ENCODE results near the gene ZBTB16. TPM values are rescaled to one million over a fixed set of nuclear protein-coding genes. Genes with fewer than 3 reads are reported as not detected.
"Not testable (repeated sequence)": the region's sequence is repeated elsewhere in the genome, so short reads cannot be mapped to it uniquely, and the experiment has no call there.

ZBTB16 gene
- total RNA-seq, 1 experiment from 2014 or later = not detected

DNA sequence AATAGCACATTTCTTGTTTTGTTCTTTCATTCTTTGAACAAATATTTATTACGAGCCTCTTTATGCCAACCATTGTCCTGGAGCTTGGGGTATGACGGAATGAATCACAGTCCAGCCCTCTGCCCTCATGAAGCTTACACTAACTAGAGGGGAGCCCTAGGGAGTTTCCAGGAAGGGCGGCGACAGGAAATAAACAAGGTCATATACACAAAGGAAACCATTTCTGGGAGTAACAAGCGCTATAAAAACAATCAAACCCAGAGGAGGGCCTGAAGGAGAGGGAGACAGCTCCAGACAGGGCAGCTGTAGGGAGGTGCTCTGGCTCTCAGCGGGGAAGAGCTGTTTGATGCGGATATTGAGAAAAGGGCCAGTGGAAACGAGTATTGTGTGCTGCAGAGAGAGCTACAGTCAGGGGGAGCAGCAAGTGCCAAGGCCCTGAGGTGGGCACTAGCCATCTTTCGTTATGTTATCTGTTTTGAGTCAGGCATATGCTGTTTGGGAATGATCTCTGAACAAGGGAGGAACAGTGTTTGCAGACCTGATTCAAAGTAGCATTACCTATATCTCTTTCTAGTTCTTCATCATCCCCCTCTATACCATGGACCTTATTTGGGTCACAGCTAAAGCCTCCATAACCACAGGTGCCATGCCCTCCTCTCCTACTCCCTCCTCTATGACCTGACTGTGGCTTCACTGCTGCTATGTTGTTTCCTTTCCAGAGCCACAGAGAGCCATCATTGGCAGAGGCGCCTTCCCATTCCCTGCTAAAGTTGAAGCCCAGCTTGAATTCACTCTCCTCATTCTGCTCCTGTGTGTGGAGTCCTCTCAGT is 15.3 kb upstream of the ZBTB16 start:
- peak; percentile 60 for DNase-seq (ENCODE audit: low read depth)

DNA sequence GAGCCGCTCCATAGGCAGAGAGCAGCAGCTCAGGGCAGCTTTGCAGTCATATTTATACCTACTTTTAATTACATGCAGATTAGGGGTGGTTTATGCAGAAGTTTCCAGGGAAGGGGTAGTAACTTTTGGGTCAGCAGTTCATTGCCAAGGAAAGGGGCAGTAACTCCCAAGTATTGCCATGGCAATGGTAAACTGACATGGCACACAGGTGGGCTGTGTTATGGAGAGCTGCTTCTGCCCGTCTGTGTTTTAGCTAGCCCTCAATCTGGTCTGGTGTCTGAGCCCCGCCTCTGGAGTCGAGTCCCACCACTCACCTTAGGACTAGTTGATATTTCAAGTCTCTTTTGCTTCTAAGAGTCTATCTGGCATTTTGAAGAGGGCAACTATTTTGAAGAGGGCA is 12.2 kb upstream of the ZBTB16 start:
- DNase-seq (ENCODE audit: low read depth) = no peak

DNA sequence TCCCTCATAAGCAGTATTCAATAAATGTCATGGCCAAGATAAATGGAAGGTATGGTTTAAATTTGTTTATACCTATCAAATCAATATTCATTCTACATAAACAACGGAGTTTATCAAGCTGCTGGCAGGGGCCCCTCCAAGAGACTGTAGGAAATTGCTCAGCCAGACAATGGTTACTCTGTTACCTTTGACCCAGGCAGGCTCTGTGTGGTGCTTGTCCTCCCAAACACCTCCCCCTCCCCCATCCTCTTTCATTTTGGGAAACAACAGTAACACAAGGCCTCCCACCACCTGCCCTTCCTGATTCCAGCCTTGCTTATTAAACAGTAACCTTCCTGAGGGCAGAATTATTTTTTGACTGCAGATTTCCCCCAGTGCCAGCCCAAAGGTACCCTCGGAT is 10.5 kb upstream of the ZBTB16 start:
- DNase-seq (ENCODE audit: low read depth) = no peak

DNA sequence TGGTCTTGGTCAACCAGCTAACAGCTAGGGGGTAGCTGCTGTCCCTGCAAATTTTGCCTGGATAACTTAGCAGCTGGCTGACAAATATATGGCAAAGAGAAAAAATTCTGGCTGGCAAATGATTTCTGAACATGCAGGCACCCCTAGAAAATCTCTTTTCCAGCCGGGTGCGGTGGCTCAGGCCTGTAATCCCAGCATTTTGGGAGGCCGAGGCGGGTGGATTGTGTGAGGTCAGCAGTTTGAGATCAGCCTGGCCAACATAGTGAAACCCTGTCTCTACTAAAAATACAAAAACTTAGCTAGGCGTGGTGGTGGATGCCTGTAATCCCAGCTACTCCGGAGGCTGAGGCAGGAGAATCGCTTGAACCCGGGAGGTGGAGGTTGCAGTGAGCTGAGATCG is 9.7 kb upstream of the ZBTB16 start:
- not testable (repeated sequence) for DNase-seq (ENCODE audit: low read depth)

DNA sequence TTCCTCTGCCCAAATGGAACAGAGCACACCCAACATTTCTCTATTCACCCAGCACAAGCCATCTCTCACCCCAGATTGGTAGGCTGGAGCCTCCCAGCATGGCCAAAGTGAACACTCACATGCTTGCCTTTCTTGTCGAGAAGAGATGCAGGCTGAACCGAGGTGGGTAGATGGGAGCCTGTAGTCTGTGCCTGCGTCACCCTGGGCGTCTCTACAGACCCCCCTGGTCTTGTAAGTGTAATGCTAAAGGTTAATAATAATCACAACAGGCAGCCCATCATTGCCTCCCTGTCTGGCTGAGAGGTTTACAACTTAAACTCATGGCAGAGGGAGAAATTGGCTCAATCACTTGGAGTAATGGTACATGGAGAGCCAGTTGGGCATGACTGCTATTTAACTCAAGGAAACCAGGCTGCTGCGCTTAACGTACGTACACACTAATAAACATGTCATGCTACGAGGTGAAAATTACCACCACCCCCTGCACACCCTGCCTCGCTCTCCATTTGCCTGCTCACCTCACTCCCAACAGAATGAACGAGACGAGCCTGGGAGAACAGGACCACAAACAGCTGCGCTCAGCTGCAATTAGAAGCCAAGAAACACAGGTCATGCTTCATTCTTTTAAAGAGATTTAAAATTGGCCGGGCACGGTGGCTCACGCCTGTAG is 9.1 kb upstream of the ZBTB16 start:
- DNase-seq (ENCODE audit: low read depth) = no peak

DNA sequence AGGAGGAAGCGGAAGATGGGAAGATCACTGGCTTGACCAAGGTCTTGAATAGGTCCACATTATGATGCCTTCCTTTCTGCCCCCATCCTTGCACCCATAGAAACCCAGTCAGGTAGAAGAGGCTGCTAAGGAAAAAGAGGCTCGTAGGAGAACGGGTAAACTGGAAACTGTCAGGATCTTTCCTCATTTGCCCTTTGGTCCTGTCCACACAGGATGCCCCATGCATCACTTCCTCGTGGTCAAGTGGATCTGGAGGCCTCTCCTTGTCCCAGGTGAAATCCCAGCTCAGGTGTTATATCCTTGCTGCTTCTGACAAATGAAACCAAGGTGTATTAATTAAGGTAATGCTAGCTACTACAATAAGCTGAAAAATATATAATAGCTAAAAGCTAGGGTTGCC is 8.0 kb upstream of the ZBTB16 start:
- no peak for DNase-seq (ENCODE audit: low read depth)

DNA sequence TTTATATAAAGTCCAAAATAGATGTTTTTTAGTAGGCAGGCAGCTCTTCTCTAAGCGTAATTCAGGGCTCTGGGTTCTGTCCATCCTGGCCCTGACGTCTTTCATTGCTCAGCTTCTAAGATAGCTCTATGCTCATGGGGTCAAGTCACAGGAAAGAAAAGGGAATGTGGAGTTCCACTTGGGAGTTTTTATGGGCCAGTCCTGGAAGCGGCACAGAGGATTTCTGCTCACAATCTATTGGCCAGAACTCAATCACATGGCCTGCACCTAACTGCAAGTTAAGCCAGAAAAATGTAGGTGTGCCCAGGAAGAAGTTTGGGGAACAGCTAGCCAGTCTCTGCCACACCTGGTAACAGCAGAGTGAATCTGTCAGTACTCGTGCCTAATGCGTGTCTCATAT is 7.4 kb upstream of the ZBTB16 start:
- no peak for DNase-seq (ENCODE audit: low read depth)

DNA sequence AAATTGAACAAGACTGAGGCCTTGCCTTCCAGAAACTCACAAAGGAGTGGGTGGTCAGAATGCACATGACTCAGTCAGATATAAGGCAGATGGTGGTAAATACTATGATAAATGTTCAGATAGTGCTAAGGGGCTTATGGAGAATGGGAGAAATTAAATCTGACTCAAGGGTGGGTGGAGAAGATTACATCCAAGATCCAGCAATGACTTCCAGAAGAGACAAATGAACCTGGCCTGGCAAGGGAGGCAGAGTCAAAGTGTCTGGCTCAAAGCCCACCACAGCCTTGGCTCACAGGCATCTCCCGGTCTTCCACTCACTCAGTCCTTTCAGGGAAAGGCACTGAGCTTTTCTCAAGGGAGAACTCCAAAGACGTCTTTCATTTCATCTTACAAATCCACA is 6.1 kb upstream of the ZBTB16 start:
- DNase-seq (ENCODE audit: low read depth) = no peak

DNA sequence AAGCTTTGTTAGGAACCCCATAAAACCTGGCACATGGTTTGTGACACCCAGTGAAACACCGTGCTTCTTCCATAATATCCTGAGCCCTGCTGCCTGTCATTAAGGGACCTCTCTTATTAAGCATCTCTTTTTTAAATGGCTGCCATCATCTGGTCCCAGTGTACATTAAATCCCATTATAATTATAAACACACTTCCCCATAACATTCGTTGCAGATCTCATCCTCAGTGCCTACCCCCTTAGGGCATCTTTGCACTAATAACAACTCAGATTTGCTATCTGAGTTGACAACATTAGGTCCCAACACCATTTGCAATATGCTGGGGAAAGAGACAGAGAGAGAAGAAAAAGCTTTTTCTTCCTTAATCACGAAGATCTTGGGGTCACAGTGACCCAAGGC is 4.7 kb upstream of the ZBTB16 start:
- no peak for DNase-seq (ENCODE audit: low read depth)

DNA sequence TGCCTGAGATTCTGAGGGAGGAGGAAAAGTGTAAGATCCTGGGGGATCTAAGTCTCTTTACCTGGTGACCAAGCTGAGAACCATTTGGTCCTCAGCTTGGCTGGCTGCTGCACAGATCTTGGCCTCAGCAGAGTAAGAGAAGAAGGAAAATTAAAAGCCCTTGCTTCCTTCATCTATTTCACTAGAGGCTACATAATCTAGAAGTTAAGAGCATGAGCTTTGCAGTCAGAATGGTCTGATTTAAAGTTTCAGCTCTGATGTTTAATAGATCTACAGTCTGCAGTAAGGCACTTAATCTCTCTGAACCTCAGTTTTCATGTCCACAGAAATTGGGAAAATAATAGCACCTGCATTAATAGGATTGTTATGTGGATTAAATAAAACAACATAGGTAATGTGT is 3.1 kb upstream of the ZBTB16 start:
- no peak for DNase-seq (ENCODE audit: low read depth)

DNA sequence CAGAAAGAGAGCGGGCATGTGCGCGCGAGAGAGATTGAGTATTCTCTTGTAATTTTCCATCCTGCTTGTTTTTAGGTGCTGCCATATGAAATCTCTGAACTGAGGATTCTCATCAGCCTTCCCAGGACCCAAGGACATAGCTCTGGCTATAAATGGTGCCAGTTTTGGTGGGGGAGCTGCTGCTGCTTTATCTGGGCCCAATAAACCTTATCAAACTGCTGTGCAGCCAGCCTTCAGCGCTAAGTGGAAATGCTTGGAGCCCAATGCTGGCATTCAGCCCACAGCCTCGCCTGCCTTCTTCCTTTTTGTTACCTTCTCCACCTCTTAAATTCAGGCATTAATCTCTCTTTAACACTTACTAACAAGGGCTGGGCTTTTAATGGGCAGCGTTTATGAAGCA is 2.4 kb upstream of the ZBTB16 start:
- no peak for DNase-seq (ENCODE audit: low read depth)

DNA sequence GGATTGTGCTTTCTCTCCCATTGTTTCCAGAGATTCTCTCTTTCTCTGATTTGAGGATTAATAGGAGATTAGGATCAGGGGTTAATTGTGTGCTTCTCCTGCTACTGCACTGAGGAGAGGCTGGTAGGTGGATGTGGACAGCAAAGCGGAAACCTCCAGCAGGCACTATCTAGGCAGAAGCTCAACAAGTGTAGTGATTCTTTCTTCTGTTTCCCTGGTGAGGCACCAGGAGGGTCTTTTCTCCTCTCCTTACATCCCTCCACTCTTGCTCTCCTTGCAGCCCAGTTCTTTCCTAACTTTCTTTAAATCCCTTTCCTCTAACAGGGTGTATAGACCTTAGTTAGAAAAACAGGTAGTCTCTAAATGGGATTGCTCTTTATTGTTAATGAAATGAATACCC is 1.9 kb upstream of the ZBTB16 start:
- no peak for DNase-seq (ENCODE audit: low read depth)

DNA sequence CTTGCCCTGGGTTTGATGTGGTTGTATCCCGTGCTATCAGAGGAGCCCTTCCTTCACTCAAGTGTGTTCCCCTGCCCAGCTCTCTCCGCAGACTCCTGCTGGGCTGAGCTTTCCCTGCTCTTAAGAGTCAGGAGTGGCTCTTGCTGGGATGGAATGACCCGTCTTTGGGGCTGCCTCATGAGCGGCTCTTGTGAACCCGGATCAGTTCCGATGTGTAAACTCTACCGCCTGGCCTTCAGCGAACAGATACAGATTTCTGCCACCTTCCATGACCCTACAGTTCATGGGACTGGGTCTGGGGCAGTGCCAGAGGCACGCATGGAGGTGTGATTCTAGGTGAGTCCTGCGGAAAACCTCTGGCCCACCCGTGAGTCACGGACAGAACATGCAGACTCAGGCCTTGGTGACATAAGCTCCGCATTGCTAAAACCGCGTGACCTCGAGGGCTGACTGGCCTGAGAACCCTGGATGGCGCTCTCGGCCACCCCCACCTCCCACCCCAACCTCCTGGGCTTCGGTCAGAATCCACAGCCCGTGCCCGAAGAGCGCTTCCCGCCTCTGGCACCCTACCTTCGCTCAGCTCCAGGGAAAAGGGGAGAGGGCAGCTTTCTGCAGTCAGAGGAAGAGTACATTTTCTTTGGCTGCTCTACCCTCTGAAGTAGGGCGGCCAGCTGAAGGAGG is 1.3 kb upstream of the ZBTB16 start:
- DNase-seq (ENCODE audit: low read depth) = no peak

DNA sequence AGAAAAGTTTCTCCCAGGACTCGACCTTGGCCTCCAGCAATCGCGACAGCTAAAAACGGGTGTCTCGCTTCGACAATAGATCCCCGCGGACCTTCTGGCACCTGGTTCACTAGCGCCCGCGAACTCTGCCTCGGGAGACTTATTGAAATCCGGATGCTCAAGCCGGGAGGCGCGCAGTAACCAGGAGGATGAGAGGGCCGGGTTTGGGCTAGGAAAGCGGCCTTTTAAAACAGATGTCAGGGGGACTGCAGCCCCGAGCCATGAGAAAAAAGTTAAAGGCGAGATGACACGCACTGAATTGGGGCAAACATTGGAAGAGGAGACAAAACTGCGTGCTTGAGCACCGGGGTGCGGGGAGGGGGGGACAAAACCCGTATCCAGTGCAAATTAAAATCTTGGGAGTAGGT is 637 bp upstream of the ZBTB16 start:
- no peak for DNase-seq (ENCODE audit: low read depth)

DNA sequence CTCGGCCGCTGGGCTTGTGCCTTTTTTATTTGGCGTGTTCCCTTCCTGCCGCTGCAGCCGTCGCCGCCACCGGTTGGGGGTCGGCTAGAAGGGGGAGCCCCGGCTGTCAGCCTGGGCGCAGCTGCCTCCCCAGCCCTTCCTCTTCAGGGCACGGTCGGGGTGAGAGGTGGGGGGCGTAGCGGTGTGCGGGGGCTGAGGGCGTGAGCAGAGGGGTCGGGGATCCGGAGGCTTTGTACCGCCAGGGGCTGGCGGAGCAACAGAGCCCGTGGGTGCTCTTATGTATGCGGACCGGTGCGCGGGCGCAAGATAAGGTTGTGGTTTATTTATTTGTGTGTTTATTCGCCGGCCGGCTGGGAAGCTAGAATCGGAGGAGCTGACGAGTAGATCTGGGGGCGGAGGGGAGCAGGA is 477 bp downstream of the ZBTB16 start:
- no peak for DNase-seq (ENCODE audit: low read depth)

DNA sequence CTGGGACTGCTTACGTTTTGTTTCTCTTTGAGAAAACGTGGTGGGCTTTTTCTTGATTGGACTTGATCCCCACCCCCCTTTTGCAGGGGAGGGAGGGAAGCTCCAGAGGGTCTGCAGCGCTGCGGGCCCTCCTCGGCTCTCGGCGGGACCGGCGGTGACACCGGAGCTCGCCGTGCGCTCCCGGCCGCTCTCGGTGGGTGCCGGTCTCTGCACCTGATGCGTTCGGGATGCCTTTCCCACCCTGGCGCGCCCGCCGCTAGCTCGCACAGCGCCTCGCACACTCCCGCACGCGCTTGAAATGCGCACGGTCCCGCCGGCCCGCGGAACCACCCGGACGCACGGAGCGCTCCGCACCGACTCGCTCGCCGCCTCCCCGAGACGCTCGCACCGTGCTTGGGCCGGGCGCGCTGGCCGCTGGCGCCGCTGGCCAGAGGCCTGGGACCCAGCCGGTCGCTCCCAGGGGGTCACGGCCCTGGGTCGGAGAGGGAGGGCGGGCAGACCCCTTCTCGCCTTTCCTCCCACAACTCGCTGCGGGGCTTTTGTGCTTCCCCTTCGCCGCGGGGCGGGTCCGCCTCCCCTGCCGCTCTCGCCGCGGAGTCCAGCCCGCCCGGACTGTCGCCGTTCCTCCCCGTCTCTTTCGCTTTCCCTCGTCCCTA is 1.0 kb downstream of the ZBTB16 start:
- DNase-seq (ENCODE audit: low read depth) = no peak

DNA sequence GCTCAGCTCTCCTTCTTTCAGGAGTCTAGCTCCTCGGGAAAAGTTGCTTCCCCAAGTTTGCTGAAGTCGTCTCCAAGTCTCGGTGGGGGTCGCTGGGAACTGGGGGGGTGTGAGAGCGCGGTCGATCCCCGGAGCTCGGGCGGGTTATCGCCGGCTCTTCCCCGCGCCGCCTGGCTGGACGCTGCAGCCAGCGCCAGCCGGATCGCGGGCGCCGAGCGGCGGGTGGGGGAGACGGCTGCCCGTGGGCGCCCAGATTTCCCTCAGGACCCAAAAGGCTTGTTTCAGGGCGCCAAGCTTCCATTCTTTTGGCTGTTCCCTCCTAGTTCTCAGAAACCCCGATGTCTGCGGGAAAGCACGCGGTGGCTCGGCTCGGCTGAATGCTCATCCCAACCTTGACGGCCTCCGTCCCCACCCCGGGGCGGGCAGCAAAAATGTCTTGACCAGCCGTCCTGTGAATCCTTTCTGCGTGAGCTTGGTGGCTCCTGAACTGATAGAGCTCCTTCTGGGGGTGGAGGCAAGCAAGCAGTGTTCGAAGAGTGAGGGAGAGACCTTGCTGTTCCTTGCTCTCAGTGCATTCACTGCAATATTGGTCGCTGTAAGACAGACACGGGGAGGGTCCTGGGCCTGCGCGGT is 1.7 kb downstream of the ZBTB16 start:
- DNase-seq (ENCODE audit: low read depth) = no peak

DNA sequence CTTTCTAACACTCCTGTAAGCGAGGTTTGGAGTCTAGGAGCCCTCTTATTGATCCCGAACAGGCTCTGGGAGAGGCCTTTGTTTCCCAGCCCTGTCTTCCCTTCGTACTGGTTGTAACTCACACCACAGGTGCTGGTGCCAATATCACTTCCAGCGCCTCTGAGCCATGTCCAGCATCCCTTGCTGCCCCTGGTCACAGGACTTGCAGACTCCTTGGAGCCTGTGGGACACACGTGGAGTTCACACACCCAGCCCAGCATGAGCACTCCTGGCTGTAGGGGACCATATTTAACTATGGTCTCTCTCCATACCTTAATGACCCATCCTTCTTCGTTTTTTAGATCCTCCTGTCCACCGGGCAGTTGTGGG is 2.2 kb downstream of the ZBTB16 start:
- DNase-seq (ENCODE audit: low read depth) = no peak

DNA sequence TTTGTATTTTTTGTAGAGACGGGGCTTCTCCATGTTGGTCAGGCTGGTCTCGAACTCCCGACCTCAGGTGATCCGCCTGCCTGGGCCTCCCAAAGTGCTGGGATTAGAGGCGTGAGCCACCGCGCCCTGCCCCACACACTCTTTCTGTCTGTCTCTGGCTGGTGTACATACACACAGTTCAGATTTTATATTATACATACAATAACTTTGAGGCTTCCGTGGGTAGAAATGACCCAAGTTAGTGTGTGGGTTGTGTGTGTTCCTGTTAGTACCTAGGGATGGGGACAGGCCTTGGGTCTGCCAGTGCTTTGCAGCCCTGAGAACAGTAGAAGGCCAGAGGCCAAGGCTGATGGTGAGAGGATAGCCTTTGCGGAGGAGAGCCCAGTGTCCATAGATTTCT is 2.8 kb downstream of the ZBTB16 start:
- DNase-seq (ENCODE audit: low read depth) = no peak

DNA sequence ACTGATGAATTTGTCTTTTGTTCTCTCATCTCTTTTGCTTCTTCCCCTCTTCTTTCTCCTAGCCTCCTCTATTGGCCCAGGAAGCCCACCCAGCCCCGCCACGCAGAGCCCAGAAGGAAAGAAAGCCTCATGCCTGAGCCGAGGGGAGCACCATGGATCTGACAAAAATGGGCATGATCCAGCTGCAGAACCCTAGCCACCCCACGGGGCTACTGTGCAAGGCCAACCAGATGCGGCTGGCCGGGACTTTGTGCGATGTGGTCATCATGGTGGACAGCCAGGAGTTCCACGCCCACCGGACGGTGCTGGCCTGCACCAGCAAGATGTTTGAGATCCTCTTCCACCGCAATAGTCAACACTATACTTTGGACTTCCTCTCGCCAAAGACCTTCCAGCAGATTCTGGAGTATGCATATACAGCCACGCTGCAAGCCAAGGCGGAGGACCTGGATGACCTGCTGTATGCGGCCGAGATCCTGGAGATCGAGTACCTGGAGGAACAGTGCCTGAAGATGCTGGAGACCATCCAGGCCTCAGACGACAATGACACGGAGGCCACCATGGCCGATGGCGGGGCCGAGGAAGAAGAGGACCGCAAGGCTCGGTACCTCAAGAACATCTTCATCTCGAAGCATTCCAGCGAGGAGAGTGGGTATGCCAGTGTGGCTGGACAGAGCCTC is 3.8 kb downstream of the ZBTB16 start:
- no peak for DNase-seq (ENCODE audit: low read depth)

DNA sequence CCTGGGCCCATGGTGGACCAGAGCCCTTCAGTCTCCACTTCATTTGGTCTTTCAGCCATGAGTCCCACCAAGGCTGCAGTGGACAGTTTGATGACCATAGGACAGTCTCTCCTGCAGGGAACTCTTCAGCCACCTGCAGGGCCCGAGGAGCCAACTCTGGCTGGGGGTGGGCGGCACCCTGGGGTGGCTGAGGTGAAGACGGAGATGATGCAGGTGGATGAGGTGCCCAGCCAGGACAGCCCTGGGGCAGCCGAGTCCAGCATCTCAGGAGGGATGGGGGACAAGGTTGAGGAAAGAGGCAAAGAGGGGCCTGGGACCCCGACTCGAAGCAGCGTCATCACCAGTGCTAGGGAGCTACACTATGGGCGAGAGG is 4.3 kb downstream of the ZBTB16 start:
- no peak for DNase-seq (ENCODE audit: low read depth)

DNA sequence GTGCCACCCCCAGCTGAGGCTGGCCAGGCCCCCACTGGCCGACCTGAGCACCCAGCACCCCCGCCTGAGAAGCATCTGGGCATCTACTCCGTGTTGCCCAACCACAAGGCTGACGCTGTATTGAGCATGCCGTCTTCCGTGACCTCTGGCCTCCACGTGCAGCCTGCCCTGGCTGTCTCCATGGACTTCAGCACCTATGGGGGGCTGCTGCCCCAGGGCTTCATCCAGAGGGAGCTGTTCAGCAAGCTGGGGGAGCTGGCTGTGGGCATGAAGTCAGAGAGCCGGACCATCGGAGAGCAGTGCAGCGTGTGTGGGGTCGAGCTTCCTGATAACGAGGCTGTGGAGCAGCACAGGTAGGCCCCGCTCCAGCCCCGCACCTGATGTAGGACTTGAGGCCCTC is 4.7 kb downstream of the ZBTB16 start:
- no peak for DNase-seq (ENCODE audit: low read depth)
